ENCODE results near the gene BATF3.
"Not testable (repeated sequence)": the region's sequence is repeated elsewhere in the genome, so short reads cannot be mapped to it uniquely, and the experiment has no call there.

Gene BATF3

DNA sequence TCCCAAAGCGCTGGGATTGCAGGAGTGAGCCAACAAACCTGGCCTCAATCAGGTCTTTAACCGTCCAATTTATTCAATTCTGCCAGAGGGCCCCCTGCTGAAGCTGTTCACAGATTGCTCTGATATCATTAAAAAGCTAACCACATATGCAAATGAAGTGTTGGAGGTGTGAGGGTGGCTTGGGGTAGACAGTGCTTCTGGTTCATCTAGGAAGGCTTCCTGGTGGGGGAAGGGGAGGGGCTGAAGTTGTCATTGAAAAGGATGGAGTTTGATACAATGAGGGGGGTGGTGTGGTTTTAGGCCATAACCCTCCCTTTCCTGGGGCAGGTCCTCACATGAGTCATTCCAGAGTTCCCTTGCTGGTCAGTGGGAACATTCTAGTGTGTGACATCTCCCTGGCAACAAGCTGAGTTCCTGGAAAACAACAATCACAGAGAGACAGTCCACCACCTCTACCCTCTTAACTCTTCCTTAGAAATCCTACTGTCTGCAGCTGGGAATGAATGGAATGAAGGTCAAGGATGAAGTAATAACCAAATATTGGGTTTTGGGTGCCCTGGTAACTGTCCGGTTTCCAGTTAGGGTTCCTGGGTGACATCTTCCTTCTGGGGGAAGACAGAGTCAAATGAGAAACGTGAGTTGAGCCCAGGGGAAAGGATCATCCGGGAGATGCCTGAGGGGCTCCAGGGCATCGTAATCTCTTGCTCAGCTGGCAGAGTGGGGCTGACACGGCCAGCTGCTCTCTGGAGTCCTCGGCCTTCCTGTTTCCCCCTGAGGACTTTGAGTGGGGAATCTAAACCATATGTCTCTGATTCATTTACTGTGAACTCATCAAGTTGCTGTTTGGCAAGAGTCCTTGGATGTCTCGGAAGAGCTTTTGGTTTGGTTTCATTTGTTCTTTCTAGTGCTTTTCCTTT is 32.2 kb downstream of the BATF3 start:
- no peak for DNase-seq (ENCODE audit: extremely low spot score)
- ChIA-PET CTCF (interaction anchor here (0.7 to 1.8 kb wide), 8 partner anchors 10 to 1674 kb away, joined by 3 to 6 read pairs (median 4); no protein-coding TSS in a partner anchor), POLR2A (interaction anchor here (0.5 to 2.4 kb wide), 2 partner anchors 59 to 1059 kb away, joined by 3 to 7 read pairs; partner anchors contain the start of gene ATF3)
- no peak for TF ChIP-seq ARNT (IDR thresholded peaks at IDR 0.05)
- TF ChIP-seq CTBP1 (IDR thresholded peaks at IDR 0.05; ENCODE audit: borderline replicate concordance): no peak

DNA sequence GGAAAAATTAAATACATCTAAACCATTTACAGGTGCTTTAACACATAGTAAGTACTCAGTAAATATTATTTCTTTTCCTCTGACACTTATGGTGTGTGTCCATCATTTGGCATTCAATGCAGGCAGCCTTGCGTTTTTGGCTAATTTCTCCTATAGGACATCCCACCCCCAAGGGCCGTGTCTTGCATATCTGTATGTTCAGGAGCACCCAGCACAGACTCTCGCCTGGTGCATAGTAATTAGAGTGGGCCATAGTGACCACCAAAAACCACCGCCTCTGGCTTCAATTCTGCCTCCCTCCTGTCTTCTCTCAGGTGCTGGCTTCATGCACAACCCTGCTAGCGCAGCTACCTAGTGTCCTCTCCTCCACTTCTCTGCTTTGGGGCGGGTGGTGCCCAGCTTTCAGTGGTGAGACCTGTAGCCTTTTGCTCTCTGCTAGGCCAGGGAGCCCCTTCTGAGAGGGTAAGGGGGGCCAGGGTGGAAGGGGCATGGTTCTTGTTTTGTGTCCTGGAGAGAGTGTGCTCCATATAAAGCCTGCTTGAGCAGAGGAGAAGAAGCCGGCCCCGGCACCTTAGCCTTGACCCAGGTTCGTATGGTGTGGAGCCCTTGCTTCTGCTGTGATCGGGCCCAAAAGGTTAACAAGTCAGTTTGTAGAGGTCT is 33.4 kb downstream of the BATF3 start:
- ChIA-PET CTCF (interaction anchor here (1.3 to 1.8 kb wide), 3 partner anchors 12 to 189 kb away, joined by 5 to 17 read pairs (median 5); no protein-coding TSS in a partner anchor), POLR2A (interaction anchor here (0.6 kb wide), 1 partner anchor 78 kb away, joined by 3 read pairs; no protein-coding TSS in a partner anchor)
- TF ChIP-seq CTBP1 (IDR thresholded peaks at IDR 0.05; ENCODE audit: borderline replicate concordance) (no peak), HDGF (IDR thresholded peaks at IDR 0.05; ENCODE audit: borderline replicate concordance) (no peak), ELF4 (IDR thresholded peaks at IDR 0.05) (no peak), ARNT (IDR thresholded peaks at IDR 0.05) (no peak), FOXK2 (IDR thresholded peaks at IDR 0.05) (no peak), SP1 (IDR thresholded peaks at IDR 0.05) (no peak), BHLHE40 (IDR thresholded peaks at IDR 0.05; ENCODE audit: borderline replicate concordance) (no peak), FOXA1 (IDR thresholded peaks at IDR 0.05) (no peak), NFRKB (IDR thresholded peaks at IDR 0.05) (no peak), LEF1 (IDR thresholded peaks at IDR 0.05; ENCODE audit: borderline replicate concordance) (no peak), SUZ12 (IDR thresholded peaks at IDR 0.05) (no peak)
- TF ChIP-seq, protein P1, sequence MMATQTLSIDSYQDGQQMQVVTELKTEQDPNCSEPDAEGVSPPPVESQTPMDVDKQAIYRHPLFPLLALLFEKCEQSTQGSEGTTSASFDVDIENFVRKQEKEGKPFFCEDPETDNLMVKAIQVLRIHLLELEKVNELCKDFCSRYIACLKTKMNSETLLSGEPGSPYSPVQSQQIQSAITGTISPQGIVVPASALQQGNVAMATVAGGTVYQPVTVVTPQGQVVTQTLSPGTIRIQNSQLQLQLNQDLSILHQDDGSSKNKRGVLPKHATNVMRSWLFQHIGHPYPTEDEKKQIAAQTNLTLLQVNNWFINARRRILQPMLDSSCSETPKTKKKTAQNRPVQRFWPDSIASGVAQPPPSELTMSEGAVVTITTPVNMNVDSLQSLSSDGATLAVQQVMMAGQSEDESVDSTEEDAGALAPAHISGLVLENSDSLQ (IDR thresholded peaks at IDR 0.05): no peak
- no peak for DNase-seq (ENCODE audit: extremely low spot score)

DNA sequence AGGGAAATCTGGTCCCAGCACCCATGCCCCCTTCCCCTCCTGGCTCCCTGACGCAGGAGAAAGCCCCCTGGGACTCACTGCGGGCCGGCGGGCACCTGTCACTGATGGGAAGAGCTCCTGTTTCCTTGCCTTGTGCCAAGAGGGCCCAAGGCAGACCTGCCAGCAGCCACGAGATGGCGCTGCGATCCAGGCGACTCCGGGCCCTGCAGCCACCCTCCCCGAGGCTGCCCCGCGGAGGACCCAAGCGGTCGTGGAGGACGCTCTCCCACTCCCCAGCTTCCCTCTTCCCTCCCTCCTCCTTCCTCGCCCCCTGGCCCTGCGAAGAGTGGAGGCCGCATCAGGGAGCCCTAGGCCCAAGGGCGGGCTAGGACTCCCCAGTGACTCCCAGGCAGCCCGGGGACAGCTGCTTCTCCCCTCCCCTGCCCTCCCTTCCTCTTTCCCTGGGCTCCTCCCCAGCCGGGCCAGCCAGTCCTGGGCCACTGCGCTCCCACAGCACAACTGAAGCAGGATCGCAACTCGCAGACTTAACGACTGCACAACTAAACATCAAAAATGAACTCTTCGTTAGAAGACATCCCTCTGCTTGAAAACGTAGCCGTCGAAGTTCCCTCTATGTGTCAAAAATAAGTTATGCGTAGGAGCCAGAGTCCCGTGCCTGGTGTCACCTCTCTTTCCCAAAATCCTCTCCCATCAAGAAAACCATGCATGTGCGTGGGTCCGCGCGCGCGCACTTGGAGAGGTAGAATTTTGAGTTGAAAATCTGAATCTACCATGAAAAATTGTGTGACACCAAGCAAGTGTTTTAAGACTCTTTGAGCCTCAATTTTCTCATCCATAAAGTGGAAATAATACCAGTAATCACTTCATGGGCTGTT is 34.2 kb downstream of the BATF3 start:
- ChIA-PET POLR2A (interaction anchor here (1.5 kb wide), 1 partner anchor 57 kb away, joined by 4 read pairs; the partner anchor contains the start of gene ATF3), CTCF (interaction anchor here (0.5 to 1.8 kb wide), 28 partner anchors 9 to 330 kb away, joined by 3 to 17 read pairs (median 4); partner anchors contain the start of gene VASH2)
- DNase-seq (ENCODE audit: extremely low spot score): peak; percentile 97
- TF ChIP-seq, protein P1 (IDR thresholded peaks at IDR 0.05): 0 out of 2 replicates have a peak, but pooled peaks have one; percentile 14
- peak; percentile 67; the same call in 1 of the 2 replicates for TF ChIP-seq CTBP1 (IDR thresholded peaks at IDR 0.05; ENCODE audit: borderline replicate concordance)
- no peak for TF ChIP-seq BHLHE40 (IDR thresholded peaks at IDR 0.05; ENCODE audit: borderline replicate concordance)

DNA sequence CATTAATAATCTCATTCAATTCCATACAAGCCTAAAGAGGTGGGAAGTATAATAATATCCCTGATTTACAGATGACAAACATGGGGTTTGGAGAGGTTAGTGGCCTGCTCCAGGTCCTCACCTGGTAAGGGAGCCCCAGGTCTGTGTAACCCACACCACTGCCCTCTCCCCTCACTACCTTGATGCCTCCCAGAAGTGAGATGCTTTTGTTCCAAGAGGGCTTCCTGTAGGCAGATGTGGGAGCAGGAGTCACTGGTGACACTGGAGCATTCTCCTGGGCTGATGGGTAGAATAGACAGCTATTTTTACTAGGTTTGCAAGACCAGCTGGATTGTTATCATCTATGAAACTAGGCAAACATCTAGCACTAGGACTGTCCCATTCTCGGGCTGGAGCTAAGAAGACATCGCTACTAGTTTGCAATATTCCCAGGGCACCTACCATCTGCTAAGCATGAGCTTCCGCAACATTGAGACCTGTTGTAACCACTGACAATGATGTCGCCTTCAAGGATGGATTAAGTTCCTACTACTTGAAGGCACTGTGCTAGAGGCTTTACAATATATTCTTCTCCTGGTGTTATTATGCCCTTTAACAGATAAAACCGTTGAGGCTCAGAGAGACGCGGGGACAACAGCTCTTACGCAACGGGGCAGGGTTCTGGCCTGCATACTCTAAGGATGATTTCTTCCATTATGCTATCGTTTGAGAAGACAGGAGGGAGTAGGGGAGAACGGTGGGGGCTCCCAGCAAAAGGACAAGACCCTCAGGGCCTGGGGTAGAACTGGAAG is 35.0 kb downstream of the BATF3 start:
- ChIA-PET CTCF (interaction anchor here (0.5 to 1.8 kb wide), 28 partner anchors 8 to 331 kb away, joined by 3 to 17 read pairs (median 4); partner anchors contain the start of gene VASH2), POLR2A (interaction anchor here (1.5 kb wide), 1 partner anchor 56 kb away, joined by 4 read pairs; the partner anchor contains the start of gene ATF3)
- TF ChIP-seq SUZ12 (IDR thresholded peaks at IDR 0.05) (no peak), FOXA1 (IDR thresholded peaks at IDR 0.05) (no peak), LEF1 (IDR thresholded peaks at IDR 0.05; ENCODE audit: borderline replicate concordance) (no peak), FOXM1 (IDR thresholded peaks at IDR 0.05; ENCODE audit: borderline replicate concordance) (no peak)
- no peak for DNase-seq (ENCODE audit: extremely low spot score)

DNA sequence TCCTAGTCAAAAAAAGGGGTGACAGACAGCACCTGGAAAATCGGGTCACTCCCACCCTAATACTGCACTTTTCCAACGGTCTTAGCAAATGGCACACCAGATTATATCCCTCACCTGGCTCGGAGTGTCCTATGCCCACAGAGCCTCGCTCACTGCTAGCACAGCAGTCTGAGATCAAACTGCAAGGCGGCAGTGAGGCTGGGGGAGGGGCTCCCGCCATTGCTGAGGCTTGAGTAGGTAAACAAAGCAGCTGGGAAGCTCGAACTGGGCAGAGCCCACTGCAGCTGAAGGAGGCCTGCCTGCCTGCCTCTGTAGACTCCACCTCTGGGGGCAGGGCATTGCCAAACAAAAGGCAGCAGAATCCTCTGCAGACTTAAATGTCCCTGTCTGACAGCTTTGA is 41.4 kb downstream of the BATF3 start:
- DNase-seq (ENCODE audit: extremely low spot score); CTCF ChIA-PET; POLR2A ChIA-PET: not testable (repeated sequence)

DNA sequence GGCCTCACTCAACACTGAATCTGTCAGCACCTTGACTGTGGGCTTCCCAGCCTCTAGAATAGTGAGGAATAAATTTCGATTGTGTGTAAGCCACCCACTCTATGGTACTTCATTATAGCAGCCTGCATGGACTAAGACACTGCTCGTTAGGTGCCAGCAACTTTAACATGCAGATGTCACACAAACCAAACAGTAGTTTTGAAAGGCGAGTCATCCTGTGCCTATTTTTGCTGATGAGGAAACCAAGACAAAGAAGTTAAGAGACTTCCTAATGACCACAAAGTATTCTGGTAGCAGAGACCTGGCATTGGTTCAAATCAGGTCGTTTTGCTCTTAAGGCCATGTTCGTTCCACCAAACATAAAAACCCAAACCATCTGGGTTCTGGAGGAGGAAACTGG is 42.9 kb downstream of the BATF3 start:
- no peak for TF ChIP-seq HDGF (IDR thresholded peaks at IDR 0.05; ENCODE audit: borderline replicate concordance)
- no peak for TF ChIP-seq LEF1 (IDR thresholded peaks at IDR 0.05; ENCODE audit: borderline replicate concordance)
- TF ChIP-seq ZNF384 (IDR thresholded peaks at IDR 0.05): no peak
- TF ChIP-seq, protein P1 (IDR thresholded peaks at IDR 0.05): no peak
- no peak for TF ChIP-seq BHLHE40 (IDR thresholded peaks at IDR 0.05; ENCODE audit: borderline replicate concordance)
- TF ChIP-seq FOXM1 (IDR thresholded peaks at IDR 0.05; ENCODE audit: borderline replicate concordance): no peak
- no peak for TF ChIP-seq ARNT (IDR thresholded peaks at IDR 0.05)
- no peak for TF ChIP-seq ELF4 (IDR thresholded peaks at IDR 0.05)
- TF ChIP-seq SP1 (IDR thresholded peaks at IDR 0.05): no peak
- no peak for TF ChIP-seq SUZ12 (IDR thresholded peaks at IDR 0.05)
- TF ChIP-seq TARDBP (IDR thresholded peaks at IDR 0.05): no peak
- TF ChIP-seq FOXA1 (IDR thresholded peaks at IDR 0.05): no peak
- no peak for TF ChIP-seq NFRKB (IDR thresholded peaks at IDR 0.05)
- no peak for TF ChIP-seq L3MBTL2 (conservative IDR thresholded peaks at IDR 0.05)
- TF ChIP-seq FOXK2 (IDR thresholded peaks at IDR 0.05): no peak
- no peak for TF ChIP-seq CTBP1 (IDR thresholded peaks at IDR 0.05; ENCODE audit: borderline replicate concordance)
- no peak for DNase-seq (ENCODE audit: extremely low spot score)
- ChIA-PET CTCF (interaction anchor here (0.8 to 1.5 kb wide), 2 partner anchors 8 to 30 kb away, joined by 3 to 7 read pairs; no protein-coding TSS in a partner anchor), POLR2A (no interaction called here)

Measured in HEK293T (cell line).